Activated CD8-positive, alpha-beta T cell treated with anti-CD3 and anti-CD28 coated beads for 36 hours (primary cell): ENCODE results near the gene CASP6. TPM values are rescaled to one million over a fixed set of nuclear protein-coding genes. Genes with fewer than 3 reads are reported as not detected.
A peak's percentile ranks its signal among the peaks of the same experiment; 100 is the strongest.

Experiments
- ATAC-seq: fragments of 200-7000 bp; cut with Tn5 transposase; one replicate; pipeline ENCODE4 v1.10.0; 2021; ENCODE audit warnings: mild to moderate bottlenecking, moderate library complexity
- CTCF ChIA-PET: fragments of 350-600 bp; sonication (Branson Sonifier 250); formaldehyde crosslinking; loops from one replicate; lab custom pipeline; 2021; ENCODE audit warnings: antibody characterized with exemption; lab: Charles Lee
- POLR2A ChIA-PET: fragments of 350-600 bp; sonication (Branson Sonifier 250); formaldehyde crosslinking; loops from one replicate; lab custom pipeline; 2021; ENCODE audit warnings: antibody characterized with exemption; lab: Charles Lee
- DNase-seq: peaks from one replicate; pipeline ENCODE4 v3.0.0-alpha.2; 2020
- H3K27ac Mint-ChIP-seq: one replicate; pipeline ENCODE4 v1.8.0; 2021; ENCODE audit warnings: mild to moderate bottlenecking, mixed read lengths
- H3K27me3 Mint-ChIP-seq: one replicate; pipeline ENCODE4 v1.8.0; 2021; ENCODE audit warnings: mixed read lengths
- H3K36me3 Mint-ChIP-seq: one replicate; pipeline ENCODE4 v1.8.0; 2021; ENCODE audit warnings: low read depth, mixed read lengths
- H3K4me1 Mint-ChIP-seq: one replicate; pipeline ENCODE4 v1.8.0; 2021; ENCODE audit warnings: low read depth, mixed read lengths
- H3K4me3 Mint-ChIP-seq: one replicate; pipeline ENCODE4 v1.8.0; 2021; ENCODE audit warnings: mild to moderate bottlenecking, moderate library complexity, mixed read lengths
- H3K9me3 Mint-ChIP-seq: one replicate; pipeline ENCODE4 v1.8.0; 2021; ENCODE audit warnings: mixed read lengths
- CTCF ChIP-seq: fragments of 200-600 bp; IDR thresholded peaks from one replicate; pipeline ENCODE4 v1.8.0; 2022; ENCODE audit warnings: antibody characterized with exemption, mild to moderate bottlenecking
- intact Hi-C: fragments of 100-400 bp; cut with micrococcal nuclease; formaldehyde crosslinking; loops from one replicate; pipeline ENCODE4 v1.10.0; 2022
- total RNA-seq, 2 experiments: library from RNA; stranded (reverse); gene quantifications; one replicate each; pipeline ENCODE4 v1.2.3, GENCODE V29; 2021

Gene CASP6
- total RNA-seq, 2 experiments from 2014 or later: 19.1 to 28.3 TPM

DNA sequence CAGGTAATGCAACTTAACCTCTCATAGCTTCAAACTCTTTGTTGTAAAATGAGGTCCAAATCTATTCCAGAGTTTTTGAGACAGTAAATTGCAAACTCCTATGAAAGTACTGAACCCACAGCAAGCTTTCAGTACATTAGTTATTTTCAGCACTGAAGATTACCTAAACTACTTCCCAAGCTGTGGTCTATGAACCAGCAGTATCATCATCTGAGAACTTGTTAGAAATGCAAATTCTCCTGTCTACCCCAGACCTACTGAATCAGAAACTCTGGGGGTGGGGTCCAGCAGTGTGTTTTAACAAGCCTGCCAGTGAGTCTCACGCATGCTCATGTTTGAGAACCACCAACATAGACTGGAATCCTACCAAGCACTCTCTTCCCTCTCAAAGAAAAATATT is 5.7 kb upstream of the CASP6 start:
- Mint-ChIP-seq H3K36me3 (no peaks in the 10 kb centered on the region), H3K27me3 (no peaks in the 10 kb centered on the region), H3K9me3 (no peaks in the 10 kb centered on the region), H3K4me1 (peaks cover 2% of the 10 kb centered on the region), H3K27ac (no peak overlapping the region), H3K4me3 (no peak overlapping the region)
- no peak for TF ChIP-seq CTCF
- ChIA-PET POLR2A (no interaction called here), CTCF (no interaction called here)
- DNase-seq: no peak
- intact Hi-C loops: no loop called here
- no peak for ATAC-seq

DNA sequence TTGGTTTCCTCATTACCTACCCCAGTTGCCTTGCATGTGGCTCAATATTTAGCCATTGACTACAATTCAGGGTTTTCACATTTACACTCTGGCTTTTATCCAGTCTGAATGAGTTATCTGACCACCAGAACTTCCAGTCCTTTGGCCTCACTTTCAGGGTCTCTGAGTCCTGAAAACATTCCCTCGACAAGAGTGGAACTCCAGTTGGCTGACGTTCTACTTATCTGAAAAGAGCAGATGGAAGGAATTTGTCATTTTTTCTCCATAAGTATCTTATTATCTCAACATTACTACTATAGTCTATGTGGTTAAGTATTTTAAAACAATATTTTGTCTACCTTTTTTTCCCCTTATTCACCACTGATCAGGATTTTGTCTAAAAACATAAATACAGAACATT is 5.2 kb upstream of the CASP6 start:
- TF ChIP-seq CTCF: no peak
- intact Hi-C loops: no loop called here
- ATAC-seq (no peak), DNase-seq (no peak)
- H3K27ac Mint-ChIP-seq: no peak overlapping the region
- H3K4me1 Mint-ChIP-seq: peaks cover 6% of the 10 kb centered on the region
- H3K9me3 Mint-ChIP-seq: no peaks in the 10 kb centered on the region
- no peaks in the 10 kb centered on the region for H3K36me3 Mint-ChIP-seq
- H3K4me3 Mint-ChIP-seq: no peak overlapping the region
- ChIA-PET POLR2A (no interaction called here), CTCF (no interaction called here)
- no peaks in the 10 kb centered on the region for H3K27me3 Mint-ChIP-seq

DNA sequence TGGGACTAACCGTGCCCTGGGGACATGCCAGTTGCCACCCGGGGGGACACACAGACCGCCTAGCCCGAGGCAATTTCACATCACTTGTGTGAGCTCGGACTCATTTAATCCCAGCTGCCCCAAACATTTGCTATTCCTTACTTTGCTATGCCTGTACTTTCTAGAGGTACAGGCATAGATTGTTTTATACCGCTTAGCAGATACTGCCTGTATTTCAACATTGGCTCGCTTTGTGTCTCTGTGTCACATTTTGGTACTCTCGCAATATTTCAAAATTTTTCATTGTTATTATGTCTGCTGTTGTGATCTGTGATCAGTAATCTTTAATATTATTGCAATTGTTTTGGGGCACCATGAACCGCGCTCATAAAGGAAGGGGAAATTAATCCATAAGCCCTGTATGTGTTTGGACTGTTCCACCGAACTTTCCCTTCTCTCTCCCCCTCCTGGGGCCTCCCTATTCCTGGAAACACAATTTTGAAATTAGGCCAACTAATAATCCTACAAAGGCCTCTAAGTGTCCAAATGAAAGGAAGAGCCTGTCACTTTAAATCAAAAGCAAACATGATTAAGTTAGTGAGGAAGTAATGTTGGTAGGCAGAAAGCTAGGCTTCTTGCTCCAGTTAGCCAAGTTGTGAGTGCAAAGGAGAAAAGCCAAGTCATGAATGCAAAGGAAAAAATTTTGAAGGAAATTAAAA is 568 bp upstream of the CASP6 start:
- Mint-ChIP-seq H3K9me3 (no peaks in the 10 kb centered on the region), H3K4me1 (peaks cover 20% of the 10 kb centered on the region), H3K36me3 (peaks cover 7% of the 10 kb centered on the region), H3K4me3 (peak overlapping the region; percentile 91), H3K27ac (peak overlapping the region; percentile 91), H3K27me3 (no peaks in the 10 kb centered on the region)
- CTCF ChIA-PET: interaction anchor here (0.8 to 2.3 kb wide), 15 partner anchors 9 to 270 kb away, joined by 3 to 8 read pairs (median 4); partner anchors contain the start of genes MCUB and SEC24B
- peak; percentile 1 for ATAC-seq
- POLR2A ChIA-PET: interaction anchor here (0.7 to 3.1 kb wide), 7 partner anchors 10 to 268 kb away, joined by 3 to 20 read pairs (median 3); partner anchors contain the start of gene MCUB
- no peak for DNase-seq
- no peak for TF ChIP-seq CTCF
- intact Hi-C loops: loop anchor here (5.0 kb wide), 1 partner anchor 142 kb away; the partner anchor contains the start of gene MCUB

DNA sequence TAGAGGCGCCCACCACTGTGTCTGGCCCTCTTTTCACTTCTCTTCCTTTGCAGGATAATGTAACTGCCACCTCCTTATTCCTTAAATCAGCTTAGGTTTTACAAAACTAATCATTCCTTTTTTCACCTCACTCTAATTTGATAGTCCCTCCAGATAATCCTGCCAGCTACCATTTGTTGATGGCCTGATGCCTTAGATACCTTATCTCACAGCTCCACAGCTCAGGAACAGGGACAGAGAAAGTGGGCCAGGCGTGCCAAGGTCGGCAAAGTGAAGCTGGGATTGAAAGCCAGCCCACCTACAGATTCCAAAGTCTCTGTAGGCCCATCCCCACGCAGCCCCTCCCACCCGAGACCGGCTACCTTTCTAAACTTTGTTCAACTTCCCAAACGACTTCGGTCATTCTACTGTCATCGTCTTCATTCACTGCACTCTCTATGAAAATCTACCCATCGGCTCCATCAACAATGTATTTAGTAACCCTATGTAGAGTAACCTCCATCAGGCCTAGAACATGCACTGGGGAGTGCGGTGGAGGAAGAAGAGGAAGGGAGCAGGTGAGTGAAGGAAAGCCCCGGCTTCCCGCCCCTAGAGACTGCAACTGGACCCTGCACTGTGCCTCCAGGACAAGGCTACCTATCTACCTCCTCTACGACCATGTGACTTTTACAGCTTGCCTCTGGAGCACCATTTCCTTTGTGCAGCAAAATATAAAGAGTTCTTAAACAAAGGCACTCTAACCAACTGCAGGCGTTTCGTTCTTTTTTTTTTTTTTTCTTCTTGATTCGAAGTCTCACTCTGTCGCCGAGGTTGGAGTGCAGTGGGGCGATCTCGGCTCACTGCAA is 1.5 kb downstream of the CASP6 start:
- CTCF ChIA-PET: interaction anchor here (1.0 to 2.7 kb wide), 11 partner anchors 9 to 280 kb away, joined by 3 to 12 read pairs (median 3); partner anchors contain the start of gene PLA2G12A
- no peaks in the 10 kb centered on the region for H3K9me3 Mint-ChIP-seq
- no peak for TF ChIP-seq CTCF

More for the DNA sequence above, 1.5 kb downstream of the CASP6 start:
- intact Hi-C loops: loop anchor here (5.0 kb wide), 1 partner anchor 139 kb away; the partner anchor contains the start of gene MCUB
- no peaks in the 10 kb centered on the region for H3K27me3 Mint-ChIP-seq
- peaks cover 23% of the 10 kb centered on the region for H3K4me1 Mint-ChIP-seq
- ATAC-seq (no peak), DNase-seq (no peak)
- POLR2A ChIA-PET: interaction anchor here (1.1 to 3.1 kb wide), 6 partner anchors 10 to 142 kb away, joined by 3 to 20 read pairs (median 6); partner anchors contain the start of gene MCUB
- peaks cover 14% of the 10 kb centered on the region for H3K36me3 Mint-ChIP-seq
- peak overlapping the region; percentile 91 for H3K4me3 Mint-ChIP-seq
- peak overlapping the region; percentile 91 for H3K27ac Mint-ChIP-seq
